Measurements from ENCODE around the gene IQCE.

DNA sequence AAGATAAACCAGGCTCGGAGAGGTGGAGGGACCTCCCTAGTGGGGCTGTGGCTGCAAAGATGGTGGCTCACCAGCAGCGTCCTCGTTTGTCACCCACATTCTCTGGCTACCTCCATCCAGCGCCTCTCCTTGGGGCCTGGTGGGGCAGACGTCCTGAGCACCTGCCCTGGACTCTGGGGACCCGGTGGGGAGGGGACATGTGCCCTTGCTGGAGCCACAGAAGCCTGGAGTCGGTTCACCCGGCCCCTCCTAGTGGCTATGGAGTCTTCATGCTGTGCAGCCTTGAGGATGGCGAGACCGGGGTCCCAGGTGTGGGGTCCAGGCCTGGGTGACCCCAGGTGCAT lies 87.5 kb downstream of the IQCE start:
- TF ChIP-seq, protein P1, sequence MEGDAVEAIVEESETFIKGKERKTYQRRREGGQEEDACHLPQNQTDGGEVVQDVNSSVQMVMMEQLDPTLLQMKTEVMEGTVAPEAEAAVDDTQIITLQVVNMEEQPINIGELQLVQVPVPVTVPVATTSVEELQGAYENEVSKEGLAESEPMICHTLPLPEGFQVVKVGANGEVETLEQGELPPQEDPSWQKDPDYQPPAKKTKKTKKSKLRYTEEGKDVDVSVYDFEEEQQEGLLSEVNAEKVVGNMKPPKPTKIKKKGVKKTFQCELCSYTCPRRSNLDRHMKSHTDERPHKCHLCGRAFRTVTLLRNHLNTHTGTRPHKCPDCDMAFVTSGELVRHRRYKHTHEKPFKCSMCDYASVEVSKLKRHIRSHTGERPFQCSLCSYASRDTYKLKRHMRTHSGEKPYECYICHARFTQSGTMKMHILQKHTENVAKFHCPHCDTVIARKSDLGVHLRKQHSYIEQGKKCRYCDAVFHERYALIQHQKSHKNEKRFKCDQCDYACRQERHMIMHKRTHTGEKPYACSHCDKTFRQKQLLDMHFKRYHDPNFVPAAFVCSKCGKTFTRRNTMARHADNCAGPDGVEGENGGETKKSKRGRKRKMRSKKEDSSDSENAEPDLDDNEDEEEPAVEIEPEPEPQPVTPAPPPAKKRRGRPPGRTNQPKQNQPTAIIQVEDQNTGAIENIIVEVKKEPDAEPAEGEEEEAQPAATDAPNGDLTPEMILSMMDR (IDR thresholded peaks at IDR 0.05), result no peak
- no peak for TF ChIP-seq POLR2A (IDR thresholded peaks at IDR 0.05)
